Activated naive CD8-positive, alpha-beta T cell treated with anti-CD3 and anti-CD28 coated beads, Interleukin-2, amount 10 ng/mL, durations not matched to agents 7 days and 5 days (primary cell): Measurements from ENCODE around the gene TAS1R1. TPM values are rescaled to one million over a fixed set of nuclear protein-coding genes. Genes with fewer than 3 reads are reported as not detected.

Source experiments
- ATAC-seq: fragments of 150-1000 bp; cut with Tn5 transposase; one replicate; pipeline ENCODE4 v1.10.0; 2021; ENCODE audit warnings: low read depth, moderate library complexity
- POLR2A ChIA-PET: fragments of 350-600 bp; sonication (Branson Sonifier 250); formaldehyde crosslinking; loops from one replicate; lab custom pipeline; 2021; ENCODE audit warnings: antibody characterized with exemption; lab: Charles Lee
- DNase-seq: peaks from one replicate; pipeline ENCODE4 v3.0.0; 2021
- H3K27ac Mint-ChIP-seq: one replicate; pipeline ENCODE4 v1.8.0; 2022; ENCODE audit warnings: mild to moderate bottlenecking, mixed read lengths
- H3K27me3 Mint-ChIP-seq: one replicate; pipeline ENCODE4 v1.8.0; 2022; ENCODE audit warnings: mild to moderate bottlenecking, moderate library complexity, mixed read lengths
- H3K36me3 Mint-ChIP-seq: one replicate; pipeline ENCODE4 v1.8.0; 2021; ENCODE audit warnings: mild to moderate bottlenecking, mixed read lengths
- H3K4me1 Mint-ChIP-seq: one replicate; pipeline ENCODE4 v1.8.0; 2021; ENCODE audit warnings: mixed read lengths
- H3K4me3 Mint-ChIP-seq: one replicate; pipeline ENCODE4 v1.8.0; 2022; ENCODE audit warnings: mild to moderate bottlenecking, moderate library complexity, mixed read lengths
- H3K9me3 Mint-ChIP-seq: one replicate; pipeline ENCODE4 v1.8.0; 2021; ENCODE audit warnings: mixed read lengths
- total RNA-seq, 2 experiments: library from RNA; stranded (reverse); gene quantifications; one replicate each; pipeline ENCODE4 v1.2.3, GENCODE V29; 2021

The TAS1R1 gene
- total RNA-seq, result not detected

- no peak for ATAC-seq
- Mint-ChIP-seq H3K9me3 (no peaks in the 10 kb centered on the region), H3K36me3 (peaks cover 3% of the 10 kb centered on the region), H3K4me3 (peak within 1 kb of the TSS; percentile 82), H3K27ac (peak within 1 kb of the TSS; percentile 76), H3K4me1 (peaks cover 8% of the 10 kb centered on the region), H3K27me3 (peaks cover under 1% of the 10 kb centered on the region)
- POLR2A ChIA-PET, result interaction anchor here (0.7 to 3.6 kb wide), 9 partner anchors 9 to 563 kb away, joined by 3 to 16 read pairs (median 4); partner anchors contain the start of genes KLHL21, NPHP4, PHF13 and PLEKHG5
- DNase-seq, result no peak
These were observed at the start of gene TAS1R1 for GRCh38 chr1:6554907-6555778. TAS1R1 (plus strand) TSS chr1:6555307; CDS start chr1:6555374, 67 bp downstream.

GRCh38 chr1:6505367-6506209 is 49.5 kb upstream of the TAS1R1 start:
- POLR2A ChIA-PET, result interaction anchor here (0.6 kb wide), 1 partner anchor 11 kb away, joined by 4 read pairs; no protein-coding TSS in a partner anchor

GRCh38 chr1:6506210-6507036 is 48.7 kb upstream of the TAS1R1 start:
- Mint-ChIP-seq H3K9me3 (no peaks in the 10 kb centered on the region), H3K4me1 (peaks cover 3% of the 10 kb centered on the region), H3K4me3 (no peak overlapping the region), H3K27ac (no peak overlapping the region), H3K36me3 (no peaks in the 10 kb centered on the region), H3K27me3 (no peaks in the 10 kb centered on the region)
- ATAC-seq, result no peak
- POLR2A ChIA-PET, result interaction anchor here (0.7 kb wide), 1 partner anchor 8 kb away, joined by 3 read pairs; no protein-coding TSS in a partner anchor
- DNase-seq, result no peak

More at GRCh38 chr1:6505367-6506209, 49.5 kb upstream of the TAS1R1 start:
- H3K4me3 Mint-ChIP-seq, result no peak overlapping the region
- H3K9me3 Mint-ChIP-seq, result no peaks in the 10 kb centered on the region
- DNase-seq (no peak), ATAC-seq (no peak)
- H3K36me3 Mint-ChIP-seq, result no peaks in the 10 kb centered on the region
- no peak overlapping the region for H3K27ac Mint-ChIP-seq
- H3K27me3 Mint-ChIP-seq, result peaks cover 4% of the 10 kb centered on the region
- H3K4me1 Mint-ChIP-seq, result peaks cover 3% of the 10 kb centered on the region

GRCh38 chr1:6507037-6507428 is 48.1 kb upstream of the TAS1R1 start:
- ATAC-seq (no peak), DNase-seq (no peak)
- POLR2A ChIA-PET, result interaction anchor here (0.7 kb wide), 1 partner anchor 9 kb away, joined by 3 read pairs; no protein-coding TSS in a partner anchor
- no peak overlapping the region for H3K4me3 Mint-ChIP-seq
- no peak overlapping the region for H3K27ac Mint-ChIP-seq
- H3K36me3 Mint-ChIP-seq, result no peaks in the 10 kb centered on the region
- H3K27me3 Mint-ChIP-seq, result no peaks in the 10 kb centered on the region
- no peaks in the 10 kb centered on the region for H3K9me3 Mint-ChIP-seq
- H3K4me1 Mint-ChIP-seq, result peaks cover 3% of the 10 kb centered on the region

GRCh38 chr1:6507461-6507911 is 47.6 kb upstream of the TAS1R1 start:
- Mint-ChIP-seq H3K9me3 (no peaks in the 10 kb centered on the region), H3K4me3 (no peak overlapping the region), H3K27me3 (no peaks in the 10 kb centered on the region), H3K27ac (no peak overlapping the region), H3K36me3 (no peaks in the 10 kb centered on the region), H3K4me1 (peaks cover 3% of the 10 kb centered on the region)
- POLR2A ChIA-PET, result interaction anchor here (0.6 to 0.7 kb wide), 2 partner anchors 9 to 34 kb away, joined by 3 to 6 read pairs; no protein-coding TSS in a partner anchor
- ATAC-seq, result peak; percentile 8
- no peak for DNase-seq

GRCh38 chr1:6508154-6508815 is 46.8 kb upstream of the TAS1R1 start:
- POLR2A ChIA-PET, result no interaction called here
- Mint-ChIP-seq H3K9me3 (no peaks in the 10 kb centered on the region), H3K27me3 (no peaks in the 10 kb centered on the region), H3K4me3 (no peak overlapping the region), H3K36me3 (no peaks in the 10 kb centered on the region), H3K27ac (no peak overlapping the region), H3K4me1 (peaks cover 3% of the 10 kb centered on the region)
- no peak for DNase-seq
- ATAC-seq, result no peak

- Mint-ChIP-seq H3K4me1 (peaks cover 3% of the 10 kb centered on the region), H3K9me3 (no peaks in the 10 kb centered on the region), H3K4me3 (no peak overlapping the region), H3K27ac (no peak overlapping the region), H3K27me3 (no peaks in the 10 kb centered on the region), H3K36me3 (no peaks in the 10 kb centered on the region)
- POLR2A ChIA-PET, result interaction anchor here (0.6 kb wide), 1 partner anchor 278 kb away, joined by 3 read pairs; no protein-coding TSS in a partner anchor
- ATAC-seq (no peak), DNase-seq (no peak)
These were observed 46.3 kb upstream of the TAS1R1 start for GRCh38 chr1:6508816-6509189.

GRCh38 chr1:6509220-6509918 is 45.7 kb upstream of the TAS1R1 start:
- Mint-ChIP-seq H3K36me3 (no peaks in the 10 kb centered on the region), H3K9me3 (no peaks in the 10 kb centered on the region), H3K4me3 (no peak overlapping the region), H3K4me1 (peaks cover 3% of the 10 kb centered on the region), H3K27me3 (no peaks in the 10 kb centered on the region), H3K27ac (no peak overlapping the region)
- POLR2A ChIA-PET, result interaction anchor here (0.6 kb wide), 1 partner anchor 278 kb away, joined by 3 read pairs; no protein-coding TSS in a partner anchor
- ATAC-seq, result no peak
- DNase-seq, result no peak

- Mint-ChIP-seq H3K36me3 (no peaks in the 10 kb centered on the region), H3K27me3 (no peaks in the 10 kb centered on the region), H3K4me1 (peaks cover 3% of the 10 kb centered on the region), H3K4me3 (no peak overlapping the region), H3K9me3 (no peaks in the 10 kb centered on the region), H3K27ac (no peak overlapping the region)
- POLR2A ChIA-PET, result no interaction called here
- DNase-seq (no peak), ATAC-seq (no peak)
These were observed 45.2 kb upstream of the TAS1R1 start for GRCh38 chr1:6509919-6510291.

GRCh38 chr1:6510493-6510892 is 44.6 kb upstream of the TAS1R1 start:
- Mint-ChIP-seq H3K4me1 (peaks cover 3% of the 10 kb centered on the region), H3K27me3 (no peaks in the 10 kb centered on the region), H3K27ac (no peak overlapping the region), H3K9me3 (no peaks in the 10 kb centered on the region), H3K4me3 (no peak overlapping the region), H3K36me3 (no peaks in the 10 kb centered on the region)
- no peak for ATAC-seq
- POLR2A ChIA-PET, result interaction anchor here (0.7 kb wide), 1 partner anchor 275 kb away, joined by 4 read pairs; the partner anchor contains the start of gene CAMTA1
- DNase-seq, result no peak

- no peaks in the 10 kb centered on the region for H3K9me3 Mint-ChIP-seq
- POLR2A ChIA-PET, result interaction anchor here (0.7 kb wide), 1 partner anchor 274 kb away, joined by 4 read pairs; the partner anchor contains the start of gene CAMTA1
- H3K27me3 Mint-ChIP-seq, result no peaks in the 10 kb centered on the region
- DNase-seq (no peak), ATAC-seq (no peak)
- H3K4me3 Mint-ChIP-seq, result no peak overlapping the region
- no peaks in the 10 kb centered on the region for H3K36me3 Mint-ChIP-seq
- H3K27ac Mint-ChIP-seq, result no peak overlapping the region
- peaks cover 3% of the 10 kb centered on the region for H3K4me1 Mint-ChIP-seq
These were observed 44.1 kb upstream of the TAS1R1 start for GRCh38 chr1:6511056-6511455.
